ENCODE results near the gene ASPHD2.

GRCh38 chr22:26477341-26477731 is 48.3 kb downstream of the ASPHD2 start:
- TF ChIP-seq CTCF (IDR thresholded peaks at IDR 0.05) (no peak), MXI1 (IDR thresholded peaks at IDR 0.05; ENCODE audit: low read depth, low read length) (no peak), EP300 (IDR thresholded peaks at IDR 0.05; ENCODE audit: borderline replicate concordance in 1 of 2, low read depth in 1 of 2, low read length in 1 of 2) (no peak), TEAD4 (IDR thresholded peaks at IDR 0.05; ENCODE audit: borderline replicate concordance, insufficient read depth) (no peak), POLR2AphosphoS5 (IDR thresholded peaks at IDR 0.05; ENCODE audit: low read depth, low read length) (no peak), USF2 (IDR thresholded peaks at IDR 0.05; ENCODE audit: borderline replicate concordance, low read depth, low read length) (no peak), GABPA (IDR thresholded peaks at IDR 0.05; ENCODE audit: low read depth) (no peak)

All from SK-N-SH (cell line).